NT2/D1 (cell line): Measurements from ENCODE around the gene NR1I2.

Experiments
- SUZ12 ChIP-seq: IDR thresholded peaks from 2 replicates; pipeline ENCODE4 v1.6.1; 2011; ENCODE audit not compliant: insufficient read length, insufficient read depth; ENCODE audit errors: extremely low read depth
- YY1 ChIP-seq: IDR thresholded peaks from 2 replicates; pipeline ENCODE4 v1.6.1; 2011; ENCODE audit not compliant: insufficient read length, insufficient read depth
- ZNF274 ChIP-seq: IDR thresholded peaks from 2 replicates; pipeline ENCODE4 v1.6.1; 2011; ENCODE audit warnings: mild to moderate bottlenecking, low read depth, low read length

DNA sequence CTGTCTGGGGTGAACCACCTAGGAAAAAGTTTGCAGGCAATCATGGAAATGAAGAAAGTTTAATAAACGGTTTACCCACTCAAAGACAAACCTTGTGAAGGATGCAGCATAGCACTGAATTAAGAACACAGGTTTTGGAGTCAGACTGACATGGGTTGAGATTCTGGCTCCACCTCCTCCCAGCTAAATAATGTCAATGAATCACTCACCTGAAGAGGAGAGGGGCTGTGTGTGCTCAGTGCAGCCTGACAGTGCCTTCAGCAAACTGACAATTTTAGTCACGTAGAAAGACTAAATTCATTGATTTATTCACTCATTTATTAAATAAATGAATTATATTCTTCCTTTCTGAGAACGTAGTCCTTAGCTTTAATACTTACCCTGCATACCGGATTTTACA lies 18.9 kb downstream of the NR1I2 start:
- TF ChIP-seq YY1 (no peak), ZNF274 (no peak), SUZ12 (no peak)
